Panc1 (cell line): ENCODE measurements around the gene ERICH6B.

ENCODE experiments used
- POLR2AphosphoS5 ChIP-seq: IDR thresholded peaks from 2 replicates; pipeline ENCODE4 v1.6.1; 2012; ENCODE audit warnings: mild to moderate bottlenecking, low read depth, low read length, moderate library complexity
- TCF7L2 ChIP-seq: IDR thresholded peaks from 2 replicates; pipeline ENCODE4 v1.6.1; 2011; ENCODE audit warnings: mild to moderate bottlenecking, low read depth, low read length, inconsistent platforms
- TF ChIP-seq, protein P1 (sequence below): fragments of 450-650 bp; IDR thresholded peaks from 2 replicates; pipeline ENCODE4 v1.5.1; 2017; ENCODE audit warnings: mild to moderate bottlenecking
- TF ChIP-seq, protein P2 (sequence below), 2 experiments: IDR thresholded peaks; 2 replicates each; pipeline ENCODE4 v1.6.1; 2011 to 2012; ENCODE audit warnings: low read depth in 2 of 2, control low read depth in 1 of 2, low read length in 1 of 2, mild to moderate bottlenecking in 1 of 2, moderate library complexity in 1 of 2; ENCODE audit not compliant: insufficient read depth in 1 of 2

DNA sequence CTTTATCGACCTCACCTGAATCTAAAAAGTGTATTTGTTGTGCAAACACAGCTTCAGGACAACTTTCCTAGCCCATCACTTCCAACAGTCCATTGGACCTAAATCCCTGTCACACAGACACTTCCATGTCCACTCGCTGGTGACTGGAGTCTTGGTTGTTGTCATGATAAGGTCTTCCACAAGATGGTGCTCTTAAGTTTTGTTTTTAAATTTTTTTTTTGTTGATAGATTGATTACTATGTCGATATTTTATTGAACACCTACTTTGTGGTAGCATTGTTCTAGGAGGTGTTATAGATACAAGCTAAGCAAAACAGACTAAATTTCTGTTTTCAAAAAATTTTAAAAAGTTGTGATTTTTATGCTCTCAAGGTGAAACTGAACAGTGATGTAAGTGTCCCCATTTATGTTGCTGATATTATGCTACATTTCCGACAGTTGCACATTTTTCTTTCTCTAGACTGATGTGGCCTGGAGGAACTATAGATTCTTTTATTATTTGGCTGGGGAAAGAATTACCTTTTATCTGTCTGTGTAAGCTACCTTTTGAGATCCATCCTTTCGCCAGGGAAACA, 8.1 kb upstream of the ERICH6B start:
- TF ChIP-seq, protein P1, sequence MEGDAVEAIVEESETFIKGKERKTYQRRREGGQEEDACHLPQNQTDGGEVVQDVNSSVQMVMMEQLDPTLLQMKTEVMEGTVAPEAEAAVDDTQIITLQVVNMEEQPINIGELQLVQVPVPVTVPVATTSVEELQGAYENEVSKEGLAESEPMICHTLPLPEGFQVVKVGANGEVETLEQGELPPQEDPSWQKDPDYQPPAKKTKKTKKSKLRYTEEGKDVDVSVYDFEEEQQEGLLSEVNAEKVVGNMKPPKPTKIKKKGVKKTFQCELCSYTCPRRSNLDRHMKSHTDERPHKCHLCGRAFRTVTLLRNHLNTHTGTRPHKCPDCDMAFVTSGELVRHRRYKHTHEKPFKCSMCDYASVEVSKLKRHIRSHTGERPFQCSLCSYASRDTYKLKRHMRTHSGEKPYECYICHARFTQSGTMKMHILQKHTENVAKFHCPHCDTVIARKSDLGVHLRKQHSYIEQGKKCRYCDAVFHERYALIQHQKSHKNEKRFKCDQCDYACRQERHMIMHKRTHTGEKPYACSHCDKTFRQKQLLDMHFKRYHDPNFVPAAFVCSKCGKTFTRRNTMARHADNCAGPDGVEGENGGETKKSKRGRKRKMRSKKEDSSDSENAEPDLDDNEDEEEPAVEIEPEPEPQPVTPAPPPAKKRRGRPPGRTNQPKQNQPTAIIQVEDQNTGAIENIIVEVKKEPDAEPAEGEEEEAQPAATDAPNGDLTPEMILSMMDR, result peak; percentile 59
- TF ChIP-seq POLR2AphosphoS5, result no peak
- TF ChIP-seq TCF7L2, result no peak
- TF ChIP-seq, protein P2, sequence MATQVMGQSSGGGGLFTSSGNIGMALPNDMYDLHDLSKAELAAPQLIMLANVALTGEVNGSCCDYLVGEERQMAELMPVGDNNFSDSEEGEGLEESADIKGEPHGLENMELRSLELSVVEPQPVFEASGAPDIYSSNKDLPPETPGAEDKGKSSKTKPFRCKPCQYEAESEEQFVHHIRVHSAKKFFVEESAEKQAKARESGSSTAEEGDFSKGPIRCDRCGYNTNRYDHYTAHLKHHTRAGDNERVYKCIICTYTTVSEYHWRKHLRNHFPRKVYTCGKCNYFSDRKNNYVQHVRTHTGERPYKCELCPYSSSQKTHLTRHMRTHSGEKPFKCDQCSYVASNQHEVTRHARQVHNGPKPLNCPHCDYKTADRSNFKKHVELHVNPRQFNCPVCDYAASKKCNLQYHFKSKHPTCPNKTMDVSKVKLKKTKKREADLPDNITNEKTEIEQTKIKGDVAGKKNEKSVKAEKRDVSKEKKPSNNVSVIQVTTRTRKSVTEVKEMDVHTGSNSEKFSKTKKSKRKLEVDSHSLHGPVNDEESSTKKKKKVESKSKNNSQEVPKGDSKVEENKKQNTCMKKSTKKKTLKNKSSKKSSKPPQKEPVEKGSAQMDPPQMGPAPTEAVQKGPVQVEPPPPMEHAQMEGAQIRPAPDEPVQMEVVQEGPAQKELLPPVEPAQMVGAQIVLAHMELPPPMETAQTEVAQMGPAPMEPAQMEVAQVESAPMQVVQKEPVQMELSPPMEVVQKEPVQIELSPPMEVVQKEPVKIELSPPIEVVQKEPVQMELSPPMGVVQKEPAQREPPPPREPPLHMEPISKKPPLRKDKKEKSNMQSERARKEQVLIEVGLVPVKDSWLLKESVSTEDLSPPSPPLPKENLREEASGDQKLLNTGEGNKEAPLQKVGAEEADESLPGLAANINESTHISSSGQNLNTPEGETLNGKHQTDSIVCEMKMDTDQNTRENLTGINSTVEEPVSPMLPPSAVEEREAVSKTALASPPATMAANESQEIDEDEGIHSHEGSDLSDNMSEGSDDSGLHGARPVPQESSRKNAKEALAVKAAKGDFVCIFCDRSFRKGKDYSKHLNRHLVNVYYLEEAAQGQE (IDR thresholded peaks at IDR 0.05; ENCODE audit: insufficient read depth in 1 of 2, low read depth in 2 of 2, low read length in 1 of 2), result no peak
